GM12873 (cell line): ENCODE data around the gene TSPAN5.

Source experiments
- CTCF ChIP-seq: IDR thresholded peaks from 2 replicates; pipeline ENCODE4 v1.5.1; 2012; ENCODE audit warnings: low read depth, mild to moderate bottlenecking, moderate library complexity, low read length, control low read depth; ENCODE audit not compliant: insufficient read depth; ENCODE audit errors: missing control alignments

The TSPAN5 gene

GRCh38 chr4:98558471-98559169 is 99.8 kb downstream of the TSPAN5 start:
- TF ChIP-seq CTCF, result no peak

GRCh38 chr4:98557194-98557892 is 101.1 kb downstream of the TSPAN5 start:
- TF ChIP-seq CTCF, result no peak

- no peak for TF ChIP-seq CTCF
Measured at GRCh38 chr4:98556451-98556850, 102.0 kb downstream of the TSPAN5 start.

- TF ChIP-seq CTCF, result no peak
Measured at GRCh38 chr4:98555798-98556445, 102.5 kb downstream of the TSPAN5 start.

- TF ChIP-seq CTCF, result no peak
Measured at GRCh38 chr4:98546910-98547594, 111.4 kb downstream of the TSPAN5 start.

GRCh38 chr4:98544818-98545414 is 113.5 kb downstream of the TSPAN5 start:
- TF ChIP-seq CTCF, result no peak

GRCh38 chr4:98544141-98544817 is 114.1 kb downstream of the TSPAN5 start:
- TF ChIP-seq CTCF, result no peak
